ENCODE data around the gene SLC25A34.

Gene SLC25A34

DNA sequence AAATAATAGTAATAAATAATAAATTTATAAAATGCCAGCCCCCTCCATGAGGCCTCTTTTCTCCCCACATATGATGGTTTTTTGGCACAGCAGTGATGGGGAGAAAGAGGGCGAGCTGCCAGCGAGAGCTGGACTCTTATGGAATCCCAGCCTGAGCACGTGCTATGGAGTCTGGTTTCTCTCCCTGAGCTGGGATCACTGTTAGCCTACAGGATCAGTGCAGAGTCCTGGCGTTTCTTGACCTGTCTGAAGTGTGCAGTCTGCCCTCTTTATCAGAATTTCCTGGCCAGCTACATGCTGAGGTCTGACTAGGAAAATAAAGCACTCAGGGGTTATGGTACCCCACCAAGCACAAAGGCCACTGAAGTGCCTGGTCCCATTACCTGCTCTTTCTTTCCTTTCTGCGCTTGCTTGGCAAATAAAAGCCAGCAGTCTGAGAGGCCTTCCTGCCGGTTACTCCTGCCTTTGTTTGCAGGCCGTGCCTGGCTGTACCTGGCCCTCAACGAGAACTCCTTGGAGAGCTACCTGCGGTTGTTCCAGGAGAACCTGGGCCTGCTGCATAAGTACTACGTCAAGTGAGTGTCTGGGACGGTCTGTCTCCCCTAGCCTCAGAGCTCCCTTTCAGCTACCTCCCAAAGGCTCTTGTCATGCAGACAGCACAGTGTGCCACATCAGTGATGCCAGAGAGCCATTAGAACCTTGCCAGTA, 18.5 kb upstream of the SLC25A34 start:
- DNase-seq: no peak

DNA sequence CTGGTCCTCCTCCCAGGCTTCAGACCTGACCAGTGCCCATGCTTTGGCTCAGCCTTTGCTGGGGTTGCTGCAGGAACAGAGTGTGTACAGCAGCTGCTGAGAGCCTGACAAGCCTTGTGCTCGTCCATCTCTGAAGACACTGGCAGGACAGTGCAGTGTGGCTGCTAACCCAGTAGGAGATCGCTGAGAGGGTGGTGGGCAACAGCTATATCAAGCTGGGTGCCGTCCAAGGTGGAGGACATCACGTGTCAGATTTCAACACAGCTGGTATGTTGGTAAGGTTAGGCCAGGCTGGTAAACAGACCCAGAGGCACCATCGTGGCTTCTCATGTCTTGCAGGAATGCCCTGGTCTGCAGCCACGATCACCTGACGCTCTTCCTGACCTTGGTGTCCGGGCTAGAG, 17.9 kb upstream of the SLC25A34 start:
- DNase-seq: no peak

DNA sequence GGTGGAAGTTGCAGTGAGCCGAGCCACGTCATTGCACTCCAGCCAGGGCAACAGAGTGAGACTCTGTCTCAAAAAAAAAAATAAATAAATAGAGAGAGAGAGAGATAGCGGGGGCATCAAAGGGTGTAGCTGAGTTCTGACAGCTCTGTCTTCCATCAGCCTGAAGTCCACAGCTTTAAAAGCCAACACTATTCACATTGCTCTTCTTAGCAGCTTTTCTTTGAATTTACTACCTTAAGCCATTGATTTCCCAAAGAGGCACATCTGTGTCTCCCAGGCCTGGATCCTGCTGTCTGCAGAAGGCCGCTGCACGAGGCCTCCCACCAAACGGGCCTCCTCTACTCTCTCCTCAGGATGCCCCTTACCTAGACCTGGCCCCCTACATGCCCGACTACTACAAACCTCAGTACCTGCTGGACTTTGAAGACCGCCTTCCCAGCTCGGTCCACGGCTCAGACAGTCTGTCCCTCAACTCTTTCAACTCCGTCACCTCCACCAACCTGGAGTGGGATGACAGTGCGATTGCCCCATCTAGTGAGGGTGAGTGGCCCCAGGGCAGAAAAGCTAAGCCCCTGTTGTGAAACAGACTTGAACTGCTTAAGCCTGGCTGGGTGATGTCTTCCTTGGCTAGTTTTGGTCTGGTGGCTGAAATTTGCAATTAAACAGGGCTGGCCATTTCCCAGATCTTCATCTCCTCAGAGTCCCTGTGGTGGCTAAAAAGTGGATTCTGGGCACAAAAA, 16.5 kb upstream of the SLC25A34 start:
- DNase-seq: no peak

DNA sequence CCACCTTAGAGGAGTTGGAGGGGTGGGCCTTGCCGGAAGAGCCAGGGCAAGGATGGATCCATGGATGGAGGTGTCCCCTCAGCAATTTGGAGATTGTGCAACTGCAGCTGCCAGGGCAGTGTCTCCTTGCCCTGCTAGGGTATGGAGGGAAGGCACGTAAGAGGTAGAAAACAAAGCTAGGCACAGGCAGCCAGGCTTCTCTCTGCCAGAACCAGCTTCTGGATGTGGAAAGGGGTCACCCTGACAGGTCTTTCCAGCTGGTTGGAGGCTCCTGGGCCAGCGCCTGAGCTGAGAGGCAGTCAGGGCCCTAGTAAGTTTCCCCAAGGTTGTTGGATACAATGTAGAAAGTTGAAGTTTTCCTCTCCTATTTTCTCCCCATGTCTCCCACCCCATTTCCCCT, 15.2 kb upstream of the SLC25A34 start:
- DNase-seq: no peak

DNA sequence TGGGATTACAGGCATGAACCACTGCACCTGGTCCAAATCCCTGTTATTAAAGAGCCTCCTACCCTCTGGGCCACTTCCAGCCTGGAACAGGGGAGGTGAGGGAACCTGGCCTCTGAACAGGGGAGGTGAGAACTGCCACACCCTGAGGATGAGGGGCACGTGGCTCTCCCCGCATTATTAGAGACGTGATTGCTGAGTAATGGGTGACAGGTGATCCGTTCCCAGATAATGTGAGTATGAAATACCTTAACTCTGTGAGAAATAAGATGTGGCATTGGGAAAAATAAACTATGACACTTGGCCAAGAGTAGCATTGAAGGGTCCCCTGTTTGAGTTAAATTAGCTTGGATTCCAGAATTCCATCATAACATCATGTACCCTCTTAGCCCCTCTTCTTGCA, 13.6 kb upstream of the SLC25A34 start:
- no peak for DNase-seq

DNA sequence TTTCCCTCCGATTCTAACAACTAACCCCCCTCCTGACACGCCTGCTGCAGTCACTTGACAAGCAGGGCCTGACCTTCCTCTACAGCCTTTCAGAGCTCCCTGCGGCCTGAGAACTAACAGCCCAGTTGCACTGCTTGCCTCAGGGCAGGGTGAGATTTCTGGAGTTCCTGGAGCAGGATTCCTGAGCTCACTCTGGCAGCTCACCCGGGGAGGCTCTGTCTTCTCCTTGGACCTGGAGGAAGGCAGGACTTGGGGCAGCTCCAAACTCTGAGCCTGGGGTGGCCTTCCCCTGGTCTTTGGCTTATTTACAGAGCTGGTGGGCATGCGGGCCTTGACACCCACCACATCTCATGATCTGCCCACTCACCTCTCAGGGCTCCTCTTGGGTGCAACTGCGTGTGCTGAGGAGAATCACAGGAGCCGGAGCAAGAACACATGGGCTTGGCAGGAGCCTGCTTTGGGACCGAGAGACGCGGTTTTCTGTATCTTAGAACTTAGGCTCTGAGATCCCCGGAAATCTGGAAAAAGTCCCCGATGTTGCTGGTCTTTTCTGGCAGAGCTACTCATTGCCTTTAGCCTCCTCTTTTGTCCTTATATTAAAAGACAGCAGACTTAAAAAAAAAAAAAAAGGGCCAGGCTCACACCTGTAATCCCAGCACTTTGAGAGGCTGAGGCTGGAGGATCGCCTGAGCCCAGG, 13.1 kb upstream of the SLC25A34 start:
- no peak for DNase-seq

DNA sequence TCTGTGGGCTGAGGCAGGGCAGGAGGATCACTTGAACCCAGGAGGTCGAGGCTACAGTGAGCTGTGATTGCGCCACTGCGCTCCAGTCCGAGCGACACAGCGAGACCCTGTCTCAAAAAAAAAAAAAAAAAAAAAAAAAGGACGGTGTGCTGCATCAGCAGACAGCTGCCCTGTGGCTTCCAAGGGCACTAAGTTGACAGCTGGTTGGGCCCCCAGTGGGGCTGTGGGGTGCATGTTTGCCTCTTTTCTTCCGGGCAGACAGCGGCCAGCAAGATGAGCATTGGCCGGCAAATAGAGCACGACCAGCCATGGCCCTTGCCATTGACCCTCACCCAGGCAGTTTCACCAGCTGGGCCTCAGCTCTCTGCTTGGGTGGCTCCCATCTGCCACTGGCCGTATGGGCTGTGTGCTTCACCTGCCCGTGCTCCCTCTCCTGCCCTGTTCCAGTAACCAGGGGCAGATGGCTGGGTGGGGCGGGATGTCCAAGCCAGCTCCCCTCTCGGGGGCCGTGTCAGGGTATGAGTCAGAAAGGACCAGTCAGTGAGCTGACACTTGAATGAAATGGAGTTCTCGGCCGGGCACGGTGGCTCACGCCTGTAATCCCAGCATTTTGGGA, 12.3 kb upstream of the SLC25A34 start:
- DNase-seq: no peak

DNA sequence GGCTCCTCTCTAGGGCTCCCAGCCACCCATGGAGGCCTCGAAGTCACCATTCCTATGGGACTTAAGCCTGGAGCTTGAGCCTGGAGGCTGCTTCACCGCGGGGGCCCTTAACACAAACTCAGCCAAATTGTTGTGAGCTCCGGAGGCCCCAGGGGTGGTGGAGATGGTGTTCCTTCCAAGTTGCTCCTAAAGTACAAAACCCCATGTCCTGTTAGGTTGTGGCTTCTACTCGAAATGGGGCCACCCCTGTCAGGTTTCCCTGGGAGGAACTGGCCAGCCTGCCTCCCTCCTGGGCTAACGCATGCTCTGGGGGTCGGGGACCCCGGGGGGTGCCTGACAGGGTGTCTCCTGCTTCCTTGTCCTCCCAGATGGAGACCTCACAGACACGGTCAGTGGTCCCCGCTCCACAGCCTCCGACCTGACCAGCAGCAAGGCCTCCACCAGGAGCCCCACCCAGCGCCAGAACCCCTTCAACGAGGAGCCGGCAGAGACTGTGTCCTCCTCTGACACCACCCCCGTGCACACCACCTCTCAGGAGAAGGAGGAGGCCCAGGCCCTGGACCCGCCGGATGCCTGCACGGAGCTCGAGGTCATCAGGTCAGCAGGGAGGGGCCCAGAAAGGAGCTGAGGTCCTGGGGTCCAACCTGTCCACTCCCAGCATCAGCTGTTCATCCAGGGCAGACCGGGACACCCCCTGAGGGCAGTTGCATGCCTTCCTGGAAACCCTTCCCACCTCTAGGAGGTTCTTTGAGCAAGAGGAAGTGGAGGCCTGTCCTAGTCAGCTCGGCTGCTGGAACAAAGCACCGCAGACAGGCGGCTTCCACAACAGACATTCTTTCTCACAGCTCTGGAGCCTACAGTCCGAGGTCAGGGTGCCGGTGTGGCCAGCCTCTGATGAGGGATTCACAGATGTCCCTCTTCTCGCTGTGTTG, 10.8 kb upstream of the SLC25A34 start:
- DNase-seq: no peak

DNA sequence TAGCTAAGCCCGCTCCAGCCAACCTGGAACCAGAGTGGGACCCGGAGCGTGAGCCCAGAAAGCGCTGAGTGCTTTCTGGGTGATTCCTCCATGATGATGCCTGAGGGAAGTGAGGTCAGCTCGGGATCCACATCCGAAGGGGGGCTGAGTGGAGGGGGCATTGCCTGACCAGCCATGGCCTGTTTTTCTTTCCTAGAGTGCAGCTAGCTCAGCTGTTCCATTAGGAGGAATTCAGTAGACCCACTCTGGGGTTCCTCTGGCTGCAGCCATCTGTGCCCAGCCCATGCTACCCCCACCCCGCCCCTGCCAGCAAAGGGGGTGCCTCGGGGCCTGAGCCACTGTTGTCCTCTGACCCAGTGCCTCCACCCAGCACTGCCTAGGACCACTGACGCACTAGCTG, 9.6 kb upstream of the SLC25A34 start:
- no peak for DNase-seq

DNA sequence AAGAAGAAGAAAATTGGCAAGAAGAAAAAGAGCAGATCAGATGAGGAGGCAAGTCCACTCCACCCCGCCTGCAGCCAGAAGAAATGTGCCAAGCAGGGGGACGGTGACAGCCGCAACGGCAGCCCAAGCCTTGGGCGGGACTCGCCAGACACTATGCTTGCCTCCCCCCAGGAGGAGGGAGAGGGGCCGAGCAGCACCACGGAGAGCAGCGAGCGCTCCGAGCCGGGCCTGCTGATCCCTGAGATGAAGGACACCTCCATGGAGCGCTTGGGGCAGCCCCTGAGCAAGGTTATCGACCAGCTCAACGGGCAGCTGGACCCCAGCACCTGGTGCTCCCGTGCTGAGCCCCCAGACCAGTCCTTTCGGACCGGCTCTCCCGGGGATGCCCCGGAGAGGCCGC, 9.0 kb upstream of the SLC25A34 start:
- DNase-seq: no peak

DNA sequence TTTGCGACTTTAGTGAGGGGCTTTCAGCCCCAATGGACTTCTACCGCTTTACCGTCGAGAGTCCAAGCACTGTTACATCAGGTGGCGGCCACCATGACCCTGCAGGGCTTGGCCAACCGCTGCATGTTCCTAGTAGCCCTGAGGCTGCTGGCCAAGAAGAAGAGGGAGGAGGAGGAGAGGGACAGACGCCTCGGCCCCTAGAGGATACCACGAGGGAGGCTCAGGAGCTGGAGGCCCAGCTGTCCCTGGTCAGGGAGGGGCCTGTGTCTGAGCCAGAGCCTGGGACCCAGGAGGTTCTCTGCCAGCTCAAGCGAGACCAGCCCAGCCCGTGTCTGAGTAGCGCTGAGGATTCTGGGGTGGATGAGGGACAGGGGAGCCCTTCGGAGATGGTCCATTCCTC, 8.6 kb upstream of the SLC25A34 start:
- DNase-seq: no peak

DNA sequence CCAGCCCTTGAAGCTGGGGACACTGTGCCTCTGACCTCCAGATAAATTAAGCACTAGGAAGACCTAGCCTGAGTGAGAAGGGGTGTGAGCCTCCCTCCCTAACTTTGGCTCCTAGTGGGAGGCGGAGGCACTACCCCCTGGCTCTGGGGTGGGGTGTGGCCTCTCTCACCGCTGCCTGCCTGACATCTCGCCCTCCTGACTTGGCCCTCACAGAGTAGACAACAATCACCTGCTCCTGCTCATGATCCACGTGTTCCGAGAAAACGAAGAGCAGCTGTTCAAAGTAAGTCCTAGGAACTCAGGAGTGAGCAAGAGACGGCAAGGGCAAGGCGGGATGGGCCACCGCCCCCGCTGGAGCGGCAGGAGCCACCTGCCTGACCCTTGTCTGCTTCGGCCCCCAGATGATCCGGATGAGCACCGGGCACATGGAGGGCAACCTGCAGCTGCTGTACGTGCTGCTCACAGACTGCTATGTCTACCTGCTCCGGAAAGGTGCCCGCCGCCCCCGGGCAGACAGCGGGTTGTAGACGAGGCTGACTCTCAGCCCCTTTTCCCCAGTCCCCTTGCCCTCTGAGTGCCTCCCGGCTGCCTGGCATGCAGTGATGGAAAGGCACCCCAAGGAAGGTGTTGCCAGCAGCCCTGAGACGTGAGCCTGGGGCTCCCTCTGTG, 8.1 kb upstream of the SLC25A34 start:
- DNase-seq: no peak

DNA sequence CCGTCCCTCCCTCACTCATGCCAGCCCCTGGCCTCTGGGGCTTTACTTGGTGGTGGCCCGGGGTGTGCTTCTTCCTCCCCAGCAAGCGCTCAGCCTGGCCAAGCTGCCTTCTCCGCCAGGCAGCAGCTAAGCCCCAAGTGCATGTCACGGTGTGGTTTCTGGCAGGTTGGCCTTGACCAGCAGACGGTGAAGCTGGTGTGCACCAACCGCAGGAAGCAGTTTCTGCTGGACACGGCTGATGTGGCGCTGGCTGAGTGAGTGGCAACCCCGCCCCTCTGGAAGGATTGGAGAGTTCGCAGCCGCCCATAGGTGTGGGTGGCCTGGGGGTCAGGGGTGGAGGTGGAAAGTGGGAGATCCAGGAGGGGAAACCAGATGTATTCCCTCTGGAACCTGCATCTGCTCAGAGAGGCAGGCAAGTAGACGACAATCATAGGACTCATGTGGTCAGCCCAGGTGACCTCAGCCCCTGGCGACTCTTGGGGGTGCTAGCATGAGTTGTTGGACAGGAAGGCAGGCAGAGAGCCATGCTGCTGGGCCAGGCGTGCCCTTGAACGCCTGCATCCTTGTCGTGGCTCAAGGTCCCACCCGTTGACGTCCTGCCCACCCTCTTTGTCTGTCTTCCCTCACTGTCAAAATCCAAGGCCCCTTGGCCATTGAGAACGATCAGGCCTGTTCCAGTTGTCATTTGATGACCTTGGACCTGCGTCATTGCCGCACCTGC, 7.0 kb upstream of the SLC25A34 start:
- no peak for DNase-seq

DNA sequence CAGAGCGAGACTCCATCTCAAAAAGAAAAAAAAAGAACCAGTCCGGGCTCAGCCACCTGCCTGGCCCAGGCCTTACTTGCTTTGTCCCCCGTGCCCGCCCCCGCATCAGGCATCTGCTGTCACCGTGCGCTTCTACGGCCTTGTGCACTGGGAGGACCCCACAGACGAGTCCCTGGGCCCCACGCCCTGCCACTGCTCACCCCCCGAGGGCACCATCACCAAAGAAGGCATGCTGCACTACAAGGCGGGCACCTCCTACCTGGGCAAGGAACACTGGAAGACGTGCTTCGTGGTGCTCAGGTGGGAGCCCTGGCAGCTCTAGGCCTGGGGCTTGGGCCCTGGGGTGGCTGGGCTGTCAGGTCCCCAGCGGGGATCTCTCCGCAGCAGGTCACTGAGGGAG, 5.6 kb upstream of the SLC25A34 start:
- no peak for DNase-seq

DNA sequence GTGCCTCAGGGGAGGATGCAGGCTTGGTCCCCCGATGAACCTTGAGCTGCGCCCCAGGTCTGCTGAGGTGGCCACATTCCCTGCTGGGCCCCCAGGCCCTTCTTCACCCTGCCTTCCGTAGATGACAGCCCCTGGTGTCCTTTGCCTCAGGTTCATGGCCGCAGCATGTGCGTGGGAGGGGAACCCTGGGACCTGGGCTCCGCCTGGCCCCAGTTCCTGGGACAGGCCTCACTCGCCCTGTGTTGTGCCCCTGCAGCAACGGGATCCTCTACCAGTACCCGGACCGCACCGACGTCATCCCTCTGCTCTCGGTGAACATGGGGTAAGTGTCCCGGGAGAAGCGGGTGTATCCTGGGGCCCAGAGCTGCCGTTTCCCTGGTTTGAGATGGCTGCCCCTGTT, 5.1 kb upstream of the SLC25A34 start:
- no peak for DNase-seq

DNA sequence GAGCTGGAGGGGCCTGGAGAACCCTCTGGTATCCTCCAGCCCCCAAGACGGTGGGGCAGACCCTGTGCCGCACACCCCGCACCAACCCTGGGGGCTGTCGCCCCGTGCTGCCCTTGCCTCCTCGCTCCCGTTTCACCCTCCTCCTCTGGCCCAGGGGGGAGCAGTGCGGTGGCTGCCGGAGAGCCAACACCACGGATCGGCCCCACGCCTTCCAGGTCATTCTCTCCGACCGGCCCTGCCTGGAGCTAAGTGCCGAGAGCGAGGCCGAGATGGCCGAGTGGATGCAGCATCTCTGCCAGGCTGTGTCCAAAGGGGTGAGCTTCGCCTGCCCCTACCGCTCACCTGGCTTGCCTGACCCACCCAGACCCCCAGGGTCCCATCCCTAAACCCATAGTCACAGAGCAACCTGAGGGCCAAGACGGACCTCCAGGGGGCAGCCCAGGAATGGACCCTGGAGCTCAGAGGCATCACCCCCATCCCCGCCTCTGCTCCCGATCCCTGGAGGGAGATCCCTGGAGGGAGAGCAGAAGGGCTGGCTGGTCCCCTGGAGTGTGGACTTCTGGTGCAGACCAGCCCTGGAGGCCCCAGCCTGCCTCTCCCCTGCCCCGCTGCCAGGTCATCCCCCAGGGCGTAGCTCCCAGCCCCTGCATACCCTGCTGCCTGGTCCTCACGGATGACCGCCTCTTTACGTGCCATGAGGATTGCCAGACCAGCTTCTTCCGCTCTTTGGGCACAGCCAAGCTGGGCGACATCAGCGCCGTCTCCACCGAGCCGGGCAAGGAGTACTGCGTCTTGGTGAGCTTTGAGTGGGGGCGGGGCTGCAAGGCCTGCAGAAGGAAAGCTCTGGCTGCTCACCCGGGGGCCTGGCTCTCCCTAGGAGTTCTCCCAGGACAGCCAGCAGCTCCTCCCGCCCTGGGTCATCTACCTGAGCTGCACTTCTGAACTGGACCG, 4.0 kb upstream of the SLC25A34 start:
- no peak for DNase-seq

DNA sequence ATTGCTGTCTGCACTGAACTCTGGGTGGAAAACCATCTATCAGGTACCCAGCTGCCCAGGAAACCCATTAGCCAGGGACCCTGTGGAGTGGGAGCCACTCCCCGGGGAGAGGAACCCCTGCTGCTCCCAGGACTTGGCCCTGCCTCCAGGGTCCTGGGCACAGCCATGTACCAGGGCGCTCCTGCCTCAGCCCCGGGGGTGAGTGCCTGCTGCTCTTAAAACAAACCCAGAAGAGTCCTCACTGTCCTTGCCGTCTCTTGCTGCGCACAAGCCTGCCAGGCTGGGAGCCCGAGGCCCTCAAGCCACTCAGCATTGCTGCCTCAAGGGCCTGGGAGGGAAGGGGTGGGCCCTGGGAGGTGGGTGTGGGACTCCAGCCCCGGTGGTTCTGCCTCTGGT, 3.4 kb upstream of the SLC25A34 start:
- no peak for DNase-seq

DNA sequence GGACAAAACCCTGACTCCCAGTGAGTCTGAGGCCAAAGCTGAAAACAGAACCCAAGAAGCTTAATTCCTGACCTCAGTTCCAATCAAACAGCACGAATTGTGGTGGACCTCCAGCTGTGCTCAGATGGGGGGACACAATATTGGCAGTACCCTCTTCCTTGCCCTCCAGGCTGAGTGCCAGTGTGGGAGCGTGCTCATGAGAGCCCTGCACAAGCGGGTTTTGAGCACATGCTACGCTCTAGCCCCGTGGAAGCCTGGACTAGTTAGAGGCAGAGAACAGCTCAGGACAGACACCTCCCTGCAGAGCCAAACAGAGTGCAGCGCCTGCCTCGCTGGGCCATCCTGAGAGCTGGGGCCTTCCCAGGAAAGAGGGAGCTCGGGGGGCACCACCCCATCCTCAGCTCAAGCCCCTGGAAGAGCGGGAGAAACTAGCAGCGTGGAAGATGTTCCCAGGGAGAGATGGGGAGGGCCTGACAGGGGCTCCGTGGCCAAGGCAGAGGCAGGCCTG, 2.8 kb upstream of the SLC25A34 start:
- DNase-seq: no peak

DNA sequence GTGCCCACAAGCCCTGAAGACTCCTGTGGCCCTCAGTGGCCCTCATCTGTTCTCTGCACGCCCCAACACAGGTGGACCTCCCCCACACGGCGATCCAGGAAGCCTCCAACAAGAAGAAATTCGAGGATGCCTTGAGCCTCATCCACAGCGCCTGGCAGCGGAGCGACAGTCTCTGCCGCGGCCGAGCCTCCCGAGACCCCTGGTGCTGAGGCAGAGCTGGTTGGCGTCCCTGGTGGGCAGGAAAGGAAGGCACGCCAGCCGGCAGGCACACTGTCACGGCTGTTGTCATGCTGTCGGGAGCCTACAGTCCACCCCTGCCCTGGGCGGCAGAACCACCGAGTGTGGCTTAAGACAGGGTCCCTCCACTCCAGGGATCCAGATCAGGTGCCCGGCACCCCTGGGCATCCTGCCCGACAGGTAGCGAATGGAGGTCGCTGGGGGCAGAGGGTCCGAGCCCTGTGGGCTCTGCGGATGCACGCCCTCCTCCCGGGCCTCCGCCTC, 2.3 kb upstream of the SLC25A34 start:
- no peak for DNase-seq

DNA sequence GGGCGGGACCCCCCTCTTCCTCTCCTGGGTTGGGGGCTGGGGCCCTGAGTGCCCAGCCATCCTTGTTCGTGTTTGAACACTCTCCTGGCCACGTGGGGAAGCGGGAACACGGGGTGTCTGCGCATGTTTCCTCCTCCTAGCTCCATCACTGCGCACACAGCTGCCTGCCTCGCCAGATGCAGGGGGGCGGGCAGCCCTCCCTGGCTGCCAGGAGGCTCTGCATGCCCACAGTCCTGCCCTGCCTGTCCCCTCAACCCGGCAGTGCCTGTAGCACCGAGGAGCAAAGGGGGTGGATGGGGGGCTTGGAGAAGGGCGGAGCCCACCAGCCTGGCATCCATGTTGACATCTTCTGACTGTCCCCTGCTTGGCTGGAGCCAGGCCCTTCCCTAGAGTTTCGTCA, 1.8 kb upstream of the SLC25A34 start:
- DNase-seq: no peak

All from NCI-H1105 treated with DMSO at 0.1 percent for 48 hours (cell line).